Muscle of leg (tissue), 11 donors: ENCODE measurements around the gene ZNF267. TPM values are rescaled to one million over a fixed set of nuclear protein-coding genes. Genes with fewer than 3 reads are reported as not detected.
"Not testable (repeated sequence)": the region's sequence is repeated elsewhere in the genome, so short reads cannot be mapped to it uniquely, and the experiment has no call there.

ENCODE experiments used
- DNase-seq: peaks from one replicate; pipeline ENCODE4 v3.0.0; 2013
- H3K27ac ChIP-seq: one replicate; pipeline ENCODE4 v1.5.1; 2013; ENCODE audit warnings: mild to moderate bottlenecking, low read length, control low read depth
- H3K27me3 ChIP-seq: one replicate; pipeline ENCODE4 v1.6.1; 2013; ENCODE audit warnings: low read length; ENCODE audit not compliant: control insufficient read depth, insufficient read depth
- H3K36me3 ChIP-seq: one replicate; pipeline ENCODE4 v1.6.1; 2013; ENCODE audit warnings: low read length; ENCODE audit not compliant: control insufficient read depth, insufficient read depth
- H3K4me1 ChIP-seq: one replicate; pipeline ENCODE4 v1.6.1; 2013; ENCODE audit warnings: low read length; ENCODE audit not compliant: control insufficient read depth, insufficient read depth
- H3K4me3 ChIP-seq: one replicate; pipeline ENCODE4 v1.5.1; 2013; ENCODE audit warnings: low read length, control low read depth
- H3K9me3 ChIP-seq: replicated peaks from 2 replicates; pipeline ENCODE4 v1.6.1; 2013; ENCODE audit warnings: low read depth, low read length; ENCODE audit not compliant: control insufficient read depth
- WGBS: methylation state at CpG from one replicate; pipeline ENCODE4 v1.1.5; 2013; ENCODE audit warnings: missing lambda C conversion rate; ENCODE audit not compliant: insufficient coverage; 5-methylcytosine and 5-hydroxymethylcytosine counted together
- polyA plus RNA-seq, 8 donors: library from polyadenylated mRNA; unstranded; fragments of 120-200 nt; gene quantifications; one replicate each; pipeline versions ENCODE4 v1.2.1 to v1.2.3, GENCODE V29; 2013; ENCODE audit warnings: inconsistent platforms in 1 of 8, low replicate concordance in 1 of 8; ENCODE audit not compliant: insufficient read length in 8 of 8, insufficient read depth in 1 of 8
- total RNA-seq: library from RNA; stranded (reverse); fragments of 120-200 nt; gene quantifications from one replicate; pipeline ENCODE4 v1.2.4, GENCODE V29; 2013

Gene ZNF267
- total and polyA plus RNA-seq, 9 donors = 6.2 to 10.4 (median 7.3) TPM

- 58% methylated on average over 3 of the region's 5 CpGs for WGBS
- no peak overlapping the region for H3K4me3 ChIP-seq
- no peaks in the 10 kb centered on the region for H3K9me3 ChIP-seq
- no peaks in the 10 kb centered on the region for H3K27me3 ChIP-seq
- peaks cover 15% of the 10 kb centered on the region for H3K4me1 ChIP-seq
- no peak overlapping the region for H3K27ac ChIP-seq
- DNase-seq = peak; percentile 24
- H3K36me3 ChIP-seq = no peaks in the 10 kb centered on the region
These were observed 3.6 kb downstream of the ZNF267 start for GRCh38 chr16:31876951-31877828.

DNA sequence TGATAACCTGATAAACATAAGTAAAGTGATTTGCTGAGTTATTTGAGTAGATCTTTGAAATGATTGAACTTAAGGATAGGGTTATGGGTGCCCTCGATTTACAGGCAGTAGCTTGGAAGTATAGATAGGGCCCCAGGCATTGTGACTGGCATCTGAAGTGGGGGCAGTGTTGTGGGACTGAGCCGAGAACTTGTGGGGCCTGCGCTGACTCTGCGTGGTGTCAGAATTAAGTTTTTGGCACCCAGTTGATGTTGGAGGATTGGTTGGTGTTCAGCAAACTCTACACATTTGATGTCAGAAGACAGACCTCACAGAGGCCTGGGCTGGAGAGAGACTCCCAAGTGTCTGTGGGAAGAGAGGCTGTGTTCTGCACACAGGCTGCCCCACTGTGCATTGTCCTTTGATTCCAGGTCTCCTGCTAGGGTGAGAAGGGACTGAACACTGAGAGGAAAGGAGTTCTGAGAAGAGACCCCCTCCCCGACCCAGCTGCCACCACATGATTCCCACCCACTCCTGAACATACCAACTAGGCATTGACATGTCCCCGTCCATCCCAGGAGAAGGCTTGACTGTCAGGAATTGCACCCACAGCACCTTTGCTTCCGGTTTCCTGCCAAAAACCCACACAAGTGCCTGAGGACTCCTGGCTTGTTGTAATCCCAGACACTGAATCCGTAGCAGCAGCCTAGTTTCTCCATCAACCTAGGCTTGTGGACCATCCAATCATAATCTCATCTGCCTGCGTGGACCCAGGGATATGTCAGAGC, 4.5 kb downstream of the ZNF267 start:
- Histone ChIP-seq H3K27ac (no peak overlapping the region), H3K4me1 (peaks cover 12% of the 10 kb centered on the region)

DNA sequence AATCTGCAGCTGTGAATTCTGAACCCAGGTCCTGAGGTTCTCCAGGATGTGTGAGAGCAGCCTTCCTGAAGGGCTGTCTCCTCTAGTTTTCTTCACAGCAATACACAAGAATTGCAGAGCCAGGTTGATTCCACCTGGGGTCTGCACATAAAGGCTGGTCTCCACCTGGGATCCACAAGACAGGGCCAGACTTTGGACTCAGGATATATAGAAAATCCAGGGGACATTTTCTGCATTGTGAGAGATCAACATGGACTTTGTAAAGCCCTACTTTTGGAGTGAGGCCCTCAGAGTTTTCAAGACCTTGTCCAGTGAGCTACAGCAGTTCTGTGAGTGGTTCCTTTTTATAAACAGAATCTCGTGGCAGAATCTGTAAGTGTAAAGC, 6.3 kb downstream of the ZNF267 start:
- Histone ChIP-seq H3K36me3 (no peaks in the 10 kb centered on the region), H3K27ac (no peak overlapping the region), H3K27me3 (no peaks in the 10 kb centered on the region), H3K9me3 (no peaks in the 10 kb centered on the region), H3K4me1 (peaks cover 6% of the 10 kb centered on the region), H3K4me3 (no peak overlapping the region)
- 83% methylated on average over 1 of the region's 1 CpG for WGBS
- DNase-seq = no peak

More for the DNA sequence above, 4.5 kb downstream of the ZNF267 start:
- H3K4me3 ChIP-seq = no peak overlapping the region
- DNase-seq = no peak
- no peaks in the 10 kb centered on the region for H3K36me3 ChIP-seq
- WGBS = 93% methylated on average over 6 of the region's 9 CpGs
- no peaks in the 10 kb centered on the region for H3K9me3 ChIP-seq
- no peaks in the 10 kb centered on the region for H3K27me3 ChIP-seq

- WGBS = 73% methylated on average over 3 of the region's 3 CpGs
- no peaks in the 10 kb centered on the region for H3K27me3 ChIP-seq
- DNase-seq = peak; percentile 28
- H3K27ac ChIP-seq = no peak overlapping the region
- H3K4me3 ChIP-seq = no peak overlapping the region
- peaks cover 3% of the 10 kb centered on the region for H3K36me3 ChIP-seq
- no peaks in the 10 kb centered on the region for H3K9me3 ChIP-seq
- peaks cover under 1% of the 10 kb centered on the region for H3K4me1 ChIP-seq
These were observed 6.8 kb downstream of the ZNF267 start for GRCh38 chr16:31880322-31880979.

DNA sequence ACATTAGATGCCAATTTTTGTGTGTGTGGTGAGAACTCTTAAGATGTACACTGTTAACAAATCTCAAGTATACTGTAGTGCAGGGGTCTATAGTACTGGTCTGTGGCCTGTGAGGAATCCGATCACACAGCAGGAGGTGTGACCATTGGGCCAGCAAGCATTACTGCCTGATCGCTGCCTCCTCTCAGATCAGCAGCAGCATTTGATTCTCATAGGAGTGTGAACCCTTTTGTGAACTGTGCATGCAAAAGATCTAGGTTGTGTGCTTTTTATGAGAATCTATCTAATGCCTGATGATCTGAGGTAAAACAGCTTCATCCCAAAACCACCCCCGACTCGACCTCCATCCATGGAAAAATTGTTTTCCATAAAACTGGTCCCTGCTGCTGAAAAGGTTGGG, 12.6 kb downstream of the ZNF267 start:
- H3K27ac ChIP-seq = no peak overlapping the region
- no CpG with 5 or more reads among the region's 4 CpGs for WGBS
- peaks cover 5% of the 10 kb centered on the region for H3K9me3 ChIP-seq
- H3K36me3 ChIP-seq = peaks cover 14% of the 10 kb centered on the region
- no peak overlapping the region for H3K4me3 ChIP-seq
- no peaks in the 10 kb centered on the region for H3K27me3 ChIP-seq
- no peaks in the 10 kb centered on the region for H3K4me1 ChIP-seq
- no peak for DNase-seq

- no peaks in the 10 kb centered on the region for H3K4me1 ChIP-seq
- H3K9me3 ChIP-seq = peaks cover 5% of the 10 kb centered on the region
- no peaks in the 10 kb centered on the region for H3K27me3 ChIP-seq
- DNase-seq = no peak
- H3K27ac ChIP-seq = no peak overlapping the region
- H3K36me3 ChIP-seq = peaks cover 14% of the 10 kb centered on the region
- H3K4me3 ChIP-seq = no peak overlapping the region
These were observed 15.1 kb downstream of the ZNF267 start for GRCh38 chr16:31888735-31889134.

DNA sequence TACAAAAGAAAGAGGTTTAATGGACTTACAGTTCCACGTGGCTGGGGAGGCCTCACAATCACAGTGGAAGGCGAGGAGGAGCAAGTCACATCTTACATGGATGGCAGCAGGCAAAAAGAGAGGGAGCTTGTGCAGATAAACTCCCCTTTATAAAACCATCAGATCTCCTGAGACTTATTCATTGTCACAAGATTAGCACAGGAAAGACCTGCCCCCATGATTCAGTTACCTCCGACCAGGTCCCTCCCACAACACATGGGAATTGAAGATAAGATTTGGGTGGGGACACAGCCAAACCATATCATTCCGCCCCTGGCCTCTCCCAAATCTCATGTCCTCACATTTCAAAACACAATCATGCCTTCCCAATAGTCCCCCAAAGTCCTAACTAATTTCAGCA, 18.5 kb downstream of the ZNF267 start:
- 100% methylated on average over 2 of the region's 4 CpGs for WGBS
- Histone ChIP-seq H3K36me3 (peaks cover 21% of the 10 kb centered on the region), H3K9me3 (peaks cover 17% of the 10 kb centered on the region)
- not testable (repeated sequence) for H3K4me1 ChIP-seq, DNase-seq, H3K4me3 ChIP-seq, H3K27me3 ChIP-seq, H3K27ac ChIP-seq

DNA sequence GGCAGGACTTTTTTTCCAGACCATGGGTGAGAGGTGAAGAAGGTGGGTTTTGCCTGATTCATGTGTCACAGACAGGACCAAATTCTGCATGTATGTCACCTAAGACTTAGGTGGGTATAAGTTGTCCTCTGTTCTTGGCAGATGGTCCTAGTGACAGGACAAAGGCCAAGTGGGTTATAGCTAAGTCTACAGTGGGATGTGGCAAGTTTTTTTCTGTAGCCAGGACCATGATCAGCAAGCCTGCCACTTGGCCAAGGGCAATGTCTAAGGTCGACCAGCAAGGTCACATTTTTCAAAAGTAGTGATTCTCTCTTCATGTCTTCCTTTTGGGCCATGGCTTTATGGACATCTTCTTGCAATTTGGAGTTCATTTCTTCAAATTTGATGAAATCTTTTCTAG, 20.2 kb downstream of the ZNF267 start:
- WGBS = 86% methylated on average over 1 of the region's 1 CpG
- Histone ChIP-seq H3K4me3 (no peak overlapping the region), H3K9me3 (peaks cover 20% of the 10 kb centered on the region), H3K27me3 (no peaks in the 10 kb centered on the region), H3K27ac (no peak overlapping the region), H3K4me1 (no peaks in the 10 kb centered on the region), H3K36me3 (peaks cover 21% of the 10 kb centered on the region)
- DNase-seq = no peak

DNA sequence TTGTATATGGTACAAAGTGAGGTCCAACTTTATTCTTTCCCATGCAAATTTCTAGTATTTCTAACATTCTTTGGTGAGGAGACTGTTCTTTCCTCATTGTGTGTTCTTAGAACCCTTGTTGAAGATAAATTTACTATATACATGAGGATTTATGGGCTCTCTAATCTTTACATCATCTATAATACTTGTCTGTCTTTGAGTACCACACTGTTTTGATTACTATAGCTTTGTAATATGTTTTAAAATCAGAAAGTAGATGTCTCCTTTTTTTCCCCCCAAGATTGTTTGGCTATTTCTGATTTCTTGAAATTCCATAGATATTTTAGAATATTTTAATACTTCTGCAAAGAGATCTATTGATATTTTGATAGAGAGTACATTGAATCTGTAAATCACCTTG, 23.7 kb downstream of the ZNF267 start:
- Histone ChIP-seq H3K27ac (no peak overlapping the region), H3K27me3 (no peaks in the 10 kb centered on the region), H3K4me1 (no peaks in the 10 kb centered on the region), H3K9me3 (peaks cover 18% of the 10 kb centered on the region), H3K36me3 (peaks cover 14% of the 10 kb centered on the region), H3K4me3 (no peak overlapping the region)
- no peak for DNase-seq

GRCh38 chr16:31899505-31899904, 25.9 kb downstream of the ZNF267 start:
- no peak for DNase-seq
- WGBS = no CpG with 5 or more reads among the region's 2 CpGs
- H3K27ac ChIP-seq = no peak overlapping the region
- no peaks in the 10 kb centered on the region for H3K4me1 ChIP-seq
- H3K36me3 ChIP-seq = peaks cover 9% of the 10 kb centered on the region
- no peaks in the 10 kb centered on the region for H3K27me3 ChIP-seq
- peaks cover 18% of the 10 kb centered on the region for H3K9me3 ChIP-seq
- H3K4me3 ChIP-seq = no peak overlapping the region
